8988T (cell line): Measurements from ENCODE around the gene SECTM1.

Source experiments
- DNase-seq: peaks from one replicate; pipeline ENCODE4 v3.0.0; 2011

The SECTM1 gene

GRCh38 chr17:82327289-82327688 lies 6.3 kb downstream of the SECTM1 start:
- DNase-seq: no peak

- no peak for DNase-seq
These were observed 8.0 kb downstream of the SECTM1 start for GRCh38 chr17:82325286-82326180.

- no peak for DNase-seq
These were observed 8.8 kb downstream of the SECTM1 start for GRCh38 chr17:82324566-82325285.

GRCh38 chr17:82323514-82324234 lies 9.9 kb downstream of the SECTM1 start:
- DNase-seq: no peak

- no peak for DNase-seq
These were observed 10.8 kb downstream of the SECTM1 start for GRCh38 chr17:82322526-82323453.

- DNase-seq: no peak
These were observed 11.6 kb downstream of the SECTM1 start for GRCh38 chr17:82321947-82322466.

GRCh38 chr17:82320956-82321927 lies 12.3 kb downstream of the SECTM1 start:
- DNase-seq: no peak

GRCh38 chr17:82320140-82320840 lies 13.3 kb downstream of the SECTM1 start:
- DNase-seq: no peak

- DNase-seq: no peak
These were observed 13.9 kb downstream of the SECTM1 start for GRCh38 chr17:82319619-82320062.

- no peak for DNase-seq
These were observed 14.6 kb downstream of the SECTM1 start for GRCh38 chr17:82318772-82319606.

GRCh38 chr17:82318169-82318498 lies 15.4 kb downstream of the SECTM1 start:
- DNase-seq: no peak

- no peak for DNase-seq
These were observed 16.0 kb downstream of the SECTM1 start, which contains the start of gene CD7 for GRCh38 chr17:82317394-82318168. Gene CD7, minus strand, starts transcription at chr17:82317608. Its CDS starts 113 bp downstream, at chr17:82317495.

- no peak for DNase-seq
These were observed 16.7 kb downstream of the SECTM1 start for GRCh38 chr17:82316651-82317393.

GRCh38 chr17:82315703-82316358 lies 17.7 kb downstream of the SECTM1 start:
- DNase-seq: no peak

- no peak for DNase-seq
These were observed 18.6 kb downstream of the SECTM1 start for GRCh38 chr17:82314727-82315605.
